Liver (tissue), 9 donors: Measurements from ENCODE around the gene ARID5A. TPM values are rescaled to one million over a fixed set of nuclear protein-coding genes. Genes with fewer than 3 reads are reported as not detected.

ENCODE experiments used
- DNase-seq: peaks from one replicate; pipeline ENCODE4 v3.0.0-alpha.2; 2017; ENCODE audit warnings: low spot score
- H3K27ac ChIP-seq, 2 donors: one replicate each; pipeline ENCODE4 v1.7.0; 2013; ENCODE audit warnings: inconsistent platforms in 2 of 2, low read length in 2 of 2, control low read depth in 1 of 2, low read depth in 1 of 2, mild to moderate bottlenecking in 1 of 2
- H3K27me3 ChIP-seq, 4 donors: one replicate each; pipeline versions ENCODE4 v1.6.1 to v1.7.0; 2013; ENCODE audit warnings: low read length in 3 of 4, inconsistent platforms in 1 of 4, mild to moderate bottlenecking in 1 of 4, moderate library complexity in 1 of 4; ENCODE audit not compliant: control insufficient read depth in 4 of 4, insufficient read depth in 4 of 4
- H3K36me3 ChIP-seq, 4 donors: one replicate each; pipeline versions ENCODE4 v1.6.1 to v1.7.0; 2013; ENCODE audit warnings: low read length in 3 of 4, mild to moderate bottlenecking in 3 of 4, low read depth in 1 of 4, moderate library complexity in 1 of 4; ENCODE audit not compliant: control insufficient read depth in 4 of 4, insufficient read depth in 3 of 4
- H3K4me1 ChIP-seq, 4 donors: one replicate each; pipeline versions ENCODE4 v1.6.1 to v1.7.0; 2013; ENCODE audit warnings: low read length in 3 of 4, mild to moderate bottlenecking in 3 of 4, moderate library complexity in 1 of 4; ENCODE audit not compliant: control insufficient read depth in 4 of 4, insufficient read depth in 4 of 4
- H3K4me3 ChIP-seq, 3 donors: one replicate each; pipeline versions ENCODE4 v1.6.1 to v1.7.0; 2013; ENCODE audit warnings: low read length in 3 of 3, control low read depth in 1 of 3, low read depth in 1 of 3, mild to moderate bottlenecking in 1 of 3
- H3K9ac ChIP-seq, 2 donors: one replicate each; pipeline ENCODE4 v1.7.0; 2013; ENCODE audit warnings: low read length in 2 of 2, mild to moderate bottlenecking in 2 of 2, moderate library complexity in 2 of 2, control low read depth in 1 of 2, low read depth in 1 of 2
- H3K9me3 ChIP-seq, 4 donors: one replicate each; pipeline versions ENCODE4 v1.6.1 to v1.7.0; 2013; ENCODE audit warnings: low read length in 3 of 4; ENCODE audit not compliant: control insufficient read depth in 4 of 4
- EGR1 ChIP-seq, 2 donors: IDR thresholded peaks; 2 replicates each; pipeline ENCODE4 v1.6.1; 2016 to 2018; ENCODE audit warnings: antibody characterized with exemption in 2 of 2, low read depth in 2 of 2
- FOXA2 ChIP-seq: IDR thresholded peaks from 2 replicates; pipeline ENCODE4 v1.6.1; 2016; ENCODE audit warnings: antibody characterized with exemption
- GABPA ChIP-seq, 2 donors: IDR thresholded peaks in 1 of 2; conservative IDR thresholded peaks in 1 of 2; 2 replicates each; pipeline ENCODE4 v1.6.1; 2016; ENCODE audit warnings: antibody characterized with exemption in 2 of 2, mild to moderate bottlenecking in 1 of 2, moderate library complexity in 1 of 2
- HNF4A ChIP-seq, 2 donors: conservative IDR thresholded peaks; 2 replicates each; pipeline ENCODE4 v1.6.1; 2016; ENCODE audit warnings: antibody characterized with exemption in 2 of 2, mild to moderate bottlenecking in 2 of 2
- RAD21 ChIP-seq, 2 donors: IDR thresholded peaks; 2 replicates each; pipeline ENCODE4 v1.6.1; 2016; ENCODE audit warnings: antibody characterized with exemption in 2 of 2, mild to moderate bottlenecking in 2 of 2
- RXRA ChIP-seq, 2 donors: IDR thresholded peaks; 2 replicates each; pipeline ENCODE4 v1.6.1; 2017 to 2018; ENCODE audit warnings: antibody characterized with exemption in 2 of 2, mild to moderate bottlenecking in 1 of 2
- SP1 ChIP-seq: IDR thresholded peaks from 2 replicates; pipeline ENCODE4 v1.6.1; 2018; ENCODE audit warnings: antibody characterized with exemption, mild to moderate bottlenecking
- YY1 ChIP-seq: IDR thresholded peaks from 2 replicates; pipeline ENCODE4 v1.6.1; 2016; ENCODE audit warnings: antibody characterized with exemption, mild to moderate bottlenecking
- WGBS: extraction: QIAGEN DNeasy Blood & Tissue Kit; methylation state at CpG from one replicate; pipeline ENCODE4 v1.1.7; 2013; 5-methylcytosine and 5-hydroxymethylcytosine counted together
- polyA plus RNA-seq, 2 donors: library from polyadenylated mRNA; stranded (reverse) in 1 of 2; unstranded in 1 of 2; fragments of 200-250 nt in 1 of 2; fragments of >200 nt in 1 of 2; fragmentation: Nextera tagmentation in 1 of 2; extraction: Ambion mirVana in 1 of 2; gene quantifications; one replicate each; pipeline versions ENCODE4 v1.2.1 to v1.2.3, GENCODE V29; 2013 to 2015
- total RNA-seq, 2 donors: library from RNA; depleted of rRNA; stranded (reverse); fragments of >200 nt; gene quantifications; one replicate each; pipeline ENCODE4 v1.2.3, GENCODE V29; 2014
- TF ChIP-seq, protein P1 (sequence below): IDR thresholded peaks from 2 replicates; pipeline ENCODE4 v1.6.1; 2016; ENCODE audit warnings: antibody characterized with exemption, mild to moderate bottlenecking
- TF ChIP-seq, protein P2 (sequence below): IDR thresholded peaks from 2 replicates; pipeline ENCODE4 v1.6.1; 2016; ENCODE audit warnings: antibody characterized with exemption
- donor health status: healthy.
- donor health status: healthy.
- donor health status: healthy.
- donor health status: healthy.
- donor health status: healthy.

The ARID5A gene
- total and polyA plus RNA-seq, 4 donors, result 7.4 to 17.8 (median 11.0) TPM

DNA sequence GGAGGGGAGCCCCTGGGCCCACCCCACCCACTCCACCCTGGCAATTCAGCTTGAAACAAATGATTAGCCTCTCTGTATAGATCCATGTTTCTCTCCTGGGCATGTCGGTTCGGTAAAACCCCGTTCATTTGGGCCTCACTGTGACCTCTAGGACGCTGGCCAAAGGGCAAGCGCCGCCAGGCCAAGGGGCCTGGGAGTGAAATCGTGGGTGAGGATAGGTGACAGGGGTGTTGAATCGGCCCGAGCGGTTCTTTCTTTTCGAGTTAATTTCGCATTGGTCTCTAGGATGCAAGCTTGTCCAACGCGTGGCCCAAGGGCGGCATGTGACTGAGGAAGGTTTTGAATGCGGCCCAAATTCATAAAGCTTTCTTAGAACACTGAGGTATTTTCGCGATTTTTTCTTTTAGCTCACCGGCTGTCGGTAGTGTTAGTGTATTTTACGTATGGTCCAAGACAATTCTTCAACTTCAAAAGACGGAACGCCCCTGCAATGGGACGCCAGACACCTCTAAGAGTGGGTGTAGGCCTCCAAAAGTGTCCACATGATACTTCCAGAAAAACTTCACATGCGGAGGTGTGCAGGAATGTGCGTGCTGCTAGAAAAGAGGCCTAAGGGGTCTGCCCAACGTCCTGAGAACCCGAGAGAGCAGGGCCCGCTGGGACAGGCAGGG is 9.8 kb upstream of the ARID5A start:
- Histone ChIP-seq H3K9me3 (no peaks in the 10 kb centered on the region), H3K4me1 (peaks cover 0 to 2% (median 0%) of the 10 kb centered on the region in 4 donors), H3K36me3 (no peaks in the 10 kb centered on the region), H3K27ac (peak overlapping the region in 1 of 2 donors; percentile 55), H3K9ac (peak overlapping the region in 1 of 2 donors; percentile 44), H3K4me3 (peak overlapping the region in 1 of 3 donors; percentile 55), H3K27me3 (no peaks in the 10 kb centered on the region)
- no peak for DNase-seq
- WGBS, result 80% methylated on average over 29 of the region's 29 CpGs
- peak in 1 of 2 donors; percentile 58 for TF ChIP-seq HNF4A (conservative IDR thresholded peaks at IDR 0.05)
- no peak for TF ChIP-seq SP1

DNA sequence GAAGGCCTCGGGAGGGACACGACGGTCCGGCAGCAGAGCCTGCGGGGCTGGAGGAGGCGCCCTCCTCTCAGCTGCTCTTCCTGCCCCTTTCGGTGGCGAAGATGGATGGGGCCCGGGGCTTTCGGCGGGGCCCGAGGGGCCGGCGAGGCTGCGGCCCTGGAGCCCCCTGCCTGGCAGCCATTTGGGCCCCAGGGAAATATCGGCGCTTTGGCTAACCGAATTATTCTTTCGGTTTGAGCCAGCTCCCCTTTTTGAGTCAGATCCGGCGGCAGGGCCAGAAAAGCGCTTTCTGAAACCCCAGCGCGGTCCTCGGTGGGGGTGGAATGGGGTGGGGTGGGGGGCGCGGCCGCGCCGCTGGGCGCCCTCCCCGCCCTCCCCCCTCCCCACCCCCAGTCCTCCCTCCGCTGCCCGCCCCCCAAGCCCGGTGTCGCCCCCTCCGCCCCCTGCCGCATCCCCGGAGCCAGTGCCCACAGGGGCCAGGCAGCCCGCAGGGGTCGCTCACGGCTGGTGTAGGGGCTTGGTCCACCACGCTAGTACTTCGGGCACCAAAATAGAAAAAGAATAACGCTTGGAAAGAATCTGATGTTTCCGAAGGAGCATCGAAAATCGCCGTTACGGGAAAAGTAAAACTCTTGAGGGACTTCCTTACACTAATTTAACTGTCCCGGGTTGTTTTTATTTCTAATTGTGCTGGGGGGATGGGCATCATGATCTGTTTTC is 9.1 kb upstream of the ARID5A start:
- H3K27me3 ChIP-seq, result no peaks in the 10 kb centered on the region
- WGBS, result 16% methylated on average over 51 of the region's 51 CpGs
- peak overlapping the region; percentile 1 to 55 for H3K27ac ChIP-seq
- peaks cover 0 to 4% (median under 1%) of the 10 kb centered on the region in 4 donors for H3K4me1 ChIP-seq
- no peaks in the 10 kb centered on the region for H3K9me3 ChIP-seq
- H3K36me3 ChIP-seq, result no peaks in the 10 kb centered on the region
- H3K4me3 ChIP-seq, result peak overlapping the region in 2 of 3 donors; percentile 41 to 55
- DNase-seq, result no peak
- TF ChIP-seq, protein P1, sequence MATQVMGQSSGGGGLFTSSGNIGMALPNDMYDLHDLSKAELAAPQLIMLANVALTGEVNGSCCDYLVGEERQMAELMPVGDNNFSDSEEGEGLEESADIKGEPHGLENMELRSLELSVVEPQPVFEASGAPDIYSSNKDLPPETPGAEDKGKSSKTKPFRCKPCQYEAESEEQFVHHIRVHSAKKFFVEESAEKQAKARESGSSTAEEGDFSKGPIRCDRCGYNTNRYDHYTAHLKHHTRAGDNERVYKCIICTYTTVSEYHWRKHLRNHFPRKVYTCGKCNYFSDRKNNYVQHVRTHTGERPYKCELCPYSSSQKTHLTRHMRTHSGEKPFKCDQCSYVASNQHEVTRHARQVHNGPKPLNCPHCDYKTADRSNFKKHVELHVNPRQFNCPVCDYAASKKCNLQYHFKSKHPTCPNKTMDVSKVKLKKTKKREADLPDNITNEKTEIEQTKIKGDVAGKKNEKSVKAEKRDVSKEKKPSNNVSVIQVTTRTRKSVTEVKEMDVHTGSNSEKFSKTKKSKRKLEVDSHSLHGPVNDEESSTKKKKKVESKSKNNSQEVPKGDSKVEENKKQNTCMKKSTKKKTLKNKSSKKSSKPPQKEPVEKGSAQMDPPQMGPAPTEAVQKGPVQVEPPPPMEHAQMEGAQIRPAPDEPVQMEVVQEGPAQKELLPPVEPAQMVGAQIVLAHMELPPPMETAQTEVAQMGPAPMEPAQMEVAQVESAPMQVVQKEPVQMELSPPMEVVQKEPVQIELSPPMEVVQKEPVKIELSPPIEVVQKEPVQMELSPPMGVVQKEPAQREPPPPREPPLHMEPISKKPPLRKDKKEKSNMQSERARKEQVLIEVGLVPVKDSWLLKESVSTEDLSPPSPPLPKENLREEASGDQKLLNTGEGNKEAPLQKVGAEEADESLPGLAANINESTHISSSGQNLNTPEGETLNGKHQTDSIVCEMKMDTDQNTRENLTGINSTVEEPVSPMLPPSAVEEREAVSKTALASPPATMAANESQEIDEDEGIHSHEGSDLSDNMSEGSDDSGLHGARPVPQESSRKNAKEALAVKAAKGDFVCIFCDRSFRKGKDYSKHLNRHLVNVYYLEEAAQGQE, result no peak
- TF ChIP-seq RAD21 (IDR thresholded peaks at IDR 0.05), result peak in 1 of 2 donors; percentile 14
- TF ChIP-seq GABPA (IDR thresholded peaks at IDR 0.05 in 1 of 2, conservative IDR thresholded peaks at IDR 0.05 in 1 of 2), result no peak
- TF ChIP-seq RXRA (IDR thresholded peaks at IDR 0.05), result no peak
- TF ChIP-seq YY1, result no peak
- H3K9ac ChIP-seq, result peak overlapping the region; percentile 44 to 66

- Histone ChIP-seq H3K4me1 (peaks cover 0 to 4% (median under 1%) of the 10 kb centered on the region in 4 donors), H3K36me3 (no peaks in the 10 kb centered on the region), H3K9ac (peak overlapping the region in 1 of 2 donors; percentile 66), H3K27me3 (no peaks in the 10 kb centered on the region), H3K4me3 (no peak overlapping the region), H3K9me3 (no peaks in the 10 kb centered on the region), H3K27ac (peak overlapping the region; percentile 37 to 67)
- TF ChIP-seq, protein P2, sequence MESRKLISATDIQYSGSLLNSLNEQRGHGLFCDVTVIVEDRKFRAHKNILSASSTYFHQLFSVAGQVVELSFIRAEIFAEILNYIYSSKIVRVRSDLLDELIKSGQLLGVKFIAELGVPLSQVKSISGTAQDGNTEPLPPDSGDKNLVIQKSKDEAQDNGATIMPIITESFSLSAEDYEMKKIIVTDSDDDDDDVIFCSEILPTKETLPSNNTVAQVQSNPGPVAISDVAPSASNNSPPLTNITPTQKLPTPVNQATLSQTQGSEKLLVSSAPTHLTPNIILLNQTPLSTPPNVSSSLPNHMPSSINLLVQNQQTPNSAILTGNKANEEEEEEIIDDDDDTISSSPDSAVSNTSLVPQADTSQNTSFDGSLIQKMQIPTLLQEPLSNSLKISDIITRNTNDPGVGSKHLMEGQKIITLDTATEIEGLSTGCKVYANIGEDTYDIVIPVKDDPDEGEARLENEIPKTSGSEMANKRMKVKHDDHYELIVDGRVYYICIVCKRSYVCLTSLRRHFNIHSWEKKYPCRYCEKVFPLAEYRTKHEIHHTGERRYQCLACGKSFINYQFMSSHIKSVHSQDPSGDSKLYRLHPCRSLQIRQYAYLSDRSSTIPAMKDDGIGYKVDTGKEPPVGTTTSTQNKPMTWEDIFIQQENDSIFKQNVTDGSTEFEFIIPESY, result no peak
- no peak for TF ChIP-seq FOXA2
- no peak for TF ChIP-seq GABPA (IDR thresholded peaks at IDR 0.05 in 1 of 2, conservative IDR thresholded peaks at IDR 0.05 in 1 of 2)
- no peak for TF ChIP-seq RAD21 (IDR thresholded peaks at IDR 0.05)
- TF ChIP-seq SP1, result no peak
- TF ChIP-seq YY1, result no peak
- no peak for TF ChIP-seq EGR1 (IDR thresholded peaks at IDR 0.05; ENCODE audit: low read depth in 2 of 2)
- TF ChIP-seq, protein P1, result no peak
- WGBS, result 60% methylated on average over 14 of the region's 14 CpGs
- no peak for DNase-seq
These were observed 8.4 kb upstream of the ARID5A start for GRCh38 chr2:96528006-96528699.
